IPS-18c (cell line): ENCODE data around the gene RSPO3.
"Not testable (repeated sequence)": the region's sequence is repeated elsewhere in the genome, so short reads cannot be mapped to it uniquely, and the experiment has no call there.

Source experiments
- H3K4me3 ChIP-seq: 2 replicates; pipeline ENCODE4 v1.7.0; 2013; ENCODE audit warnings: low read depth, mild to moderate bottlenecking, low read length, moderate library complexity; ENCODE audit not compliant: insufficient read depth
- H3K9me3 ChIP-seq: one replicate; pipeline ENCODE4 v1.6.1; 2013; ENCODE audit warnings: mild to moderate bottlenecking, low read length, moderate library complexity; ENCODE audit not compliant: control insufficient read depth, insufficient read depth

The RSPO3 gene

DNA sequence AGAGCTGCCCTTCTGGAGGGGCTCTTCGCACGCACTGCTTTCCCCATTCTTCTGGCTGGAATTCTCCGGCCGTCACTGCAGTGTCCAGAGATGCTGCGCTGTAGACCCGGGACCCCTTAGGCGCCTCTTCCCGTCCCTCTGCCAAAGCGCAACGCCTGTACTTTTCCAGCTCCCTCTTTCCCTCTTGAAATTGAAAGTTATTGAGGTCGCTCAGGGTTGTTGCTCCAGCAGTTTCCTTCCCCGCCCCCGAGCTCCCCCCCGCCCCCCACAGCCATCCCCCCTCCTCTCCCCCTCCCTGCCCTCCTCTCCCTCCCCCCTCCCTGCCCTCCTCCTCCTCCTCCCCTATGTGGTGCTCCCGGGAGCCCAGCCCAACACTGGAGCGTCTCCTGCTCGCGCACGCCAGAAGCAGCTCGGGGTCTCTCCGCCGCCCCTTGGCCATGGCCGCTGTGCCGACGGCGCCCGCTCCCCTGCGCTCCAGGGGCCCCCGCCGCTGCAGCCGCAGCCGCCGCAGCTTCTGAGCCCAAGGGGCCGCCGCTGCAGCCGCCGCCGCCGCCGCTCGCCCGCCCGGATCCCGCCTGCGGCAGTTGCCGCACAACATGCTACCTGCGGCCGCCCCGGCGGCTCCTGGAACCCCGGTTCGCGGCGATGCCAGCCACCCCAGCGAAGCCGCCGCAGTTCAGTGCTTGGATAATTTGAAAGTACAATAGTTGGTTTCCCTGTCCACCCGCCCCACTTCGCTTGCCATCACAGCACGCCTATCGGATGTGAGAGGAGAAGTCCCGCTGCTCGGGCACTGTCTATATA, at the start of gene RSPO3:
TSS of gene RSPO3 (plus strand) at position 374 of the 804 bp plus-strand sequence. CDS start 522 bp downstream, outside the sequence.
- peak within 1 kb of the TSS; percentile 61 for H3K4me3 ChIP-seq
- peaks cover 2% of the 10 kb centered on the region for H3K9me3 ChIP-seq

DNA sequence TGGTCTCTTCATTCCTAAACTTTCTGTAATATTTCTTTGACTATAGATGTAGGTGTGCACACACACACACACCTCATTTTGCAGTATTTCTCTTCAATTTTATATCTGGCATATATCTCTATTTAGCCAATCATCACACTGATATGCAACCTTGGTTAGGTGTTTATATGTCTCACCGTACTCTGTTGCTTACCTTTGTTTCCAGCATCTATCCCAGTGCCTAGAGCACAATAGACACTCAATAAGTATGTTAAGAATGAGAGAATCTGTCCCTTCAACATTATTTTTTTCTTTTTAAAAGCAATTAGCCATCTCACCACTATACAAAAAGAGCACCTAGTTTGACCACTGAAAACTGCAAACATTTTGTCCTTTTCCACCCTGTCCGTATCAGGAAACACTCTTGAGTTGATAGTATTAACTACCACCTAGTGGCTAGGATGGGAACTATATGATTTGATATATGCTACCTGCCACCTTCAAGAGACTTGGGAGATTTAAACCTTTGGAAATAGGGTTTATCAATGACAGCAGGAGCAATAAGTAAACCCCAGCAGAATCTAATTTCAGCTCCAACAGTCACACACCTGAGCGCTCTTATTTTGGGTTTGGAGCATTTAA, 48.7 kb upstream of the RSPO3 start:
- no peak overlapping the region for H3K4me3 ChIP-seq
- no peaks in the 10 kb centered on the region for H3K9me3 ChIP-seq

DNA sequence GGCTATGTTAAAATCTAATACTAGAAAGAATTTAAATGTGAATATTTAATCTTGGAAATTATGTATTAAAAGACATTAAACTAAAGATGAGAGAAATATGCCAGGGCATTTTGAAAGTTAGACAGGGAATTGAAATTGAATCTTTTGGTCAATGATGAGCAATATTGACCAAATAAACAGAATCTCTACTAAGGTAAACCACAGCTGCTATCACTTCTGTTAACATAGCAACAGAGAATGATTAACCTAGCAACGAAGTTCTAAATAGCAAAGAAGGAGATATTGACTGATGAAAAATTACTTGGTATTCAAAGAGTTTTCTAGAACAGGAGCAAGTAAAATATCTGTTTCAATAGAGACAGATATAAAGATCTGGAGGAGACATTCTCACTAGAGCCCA, 45.2 kb upstream of the RSPO3 start:
- Histone ChIP-seq H3K4me3 (no peak overlapping the region), H3K9me3 (no peaks in the 10 kb centered on the region)

DNA sequence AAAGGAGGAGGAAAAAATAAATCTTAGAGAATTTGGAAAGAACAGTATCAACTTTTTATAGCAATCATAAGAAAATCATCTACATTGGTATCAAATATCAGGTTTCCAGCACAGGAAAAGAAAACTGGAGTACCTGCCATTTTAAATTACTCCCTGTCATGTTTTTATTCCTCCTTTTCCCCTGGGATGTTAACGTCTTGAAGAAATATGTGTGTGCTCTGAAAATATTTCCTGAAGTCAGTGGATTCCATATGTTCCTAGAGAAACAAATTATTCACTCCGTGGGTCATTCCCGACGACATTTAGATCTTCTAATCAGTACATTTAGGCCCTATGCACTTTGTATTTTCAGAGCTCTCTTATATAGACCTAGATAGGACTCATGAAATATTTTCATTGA, 42.0 kb upstream of the RSPO3 start:
- H3K9me3 ChIP-seq = no peaks in the 10 kb centered on the region
- no peak overlapping the region for H3K4me3 ChIP-seq

- no peaks in the 10 kb centered on the region for H3K9me3 ChIP-seq
These were observed 40.6 kb upstream of the RSPO3 start for GRCh38 chr6:127077886-127078285.

DNA sequence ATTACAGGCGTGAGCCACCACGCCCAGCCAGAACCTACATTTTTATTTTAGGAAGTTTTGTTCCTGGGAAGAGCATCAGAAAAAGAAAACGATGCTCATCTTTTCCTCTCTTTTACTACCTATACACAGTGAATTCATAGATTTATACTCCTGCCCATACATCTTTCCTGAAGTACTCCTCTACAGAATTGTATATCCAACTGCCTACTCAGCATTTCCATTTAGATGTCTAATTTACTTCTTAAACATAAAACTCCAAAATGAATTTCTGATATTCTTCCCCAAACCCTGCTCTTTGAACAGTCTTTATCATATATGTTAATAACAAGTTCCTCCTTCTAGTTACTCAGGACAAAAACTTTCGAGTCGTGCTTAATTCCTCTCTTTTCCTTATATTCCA, 39.8 kb upstream of the RSPO3 start:
- Histone ChIP-seq H3K4me3 (no peak overlapping the region), H3K9me3 (no peaks in the 10 kb centered on the region)

More at GRCh38 chr6:127077886-127078285, 40.6 kb upstream of the RSPO3 start:
- no peak overlapping the region for H3K4me3 ChIP-seq

GRCh38 chr6:127079681-127080080, 38.8 kb upstream of the RSPO3 start:
- Histone ChIP-seq H3K9me3 (no peaks in the 10 kb centered on the region), H3K4me3 (no peak overlapping the region)

DNA sequence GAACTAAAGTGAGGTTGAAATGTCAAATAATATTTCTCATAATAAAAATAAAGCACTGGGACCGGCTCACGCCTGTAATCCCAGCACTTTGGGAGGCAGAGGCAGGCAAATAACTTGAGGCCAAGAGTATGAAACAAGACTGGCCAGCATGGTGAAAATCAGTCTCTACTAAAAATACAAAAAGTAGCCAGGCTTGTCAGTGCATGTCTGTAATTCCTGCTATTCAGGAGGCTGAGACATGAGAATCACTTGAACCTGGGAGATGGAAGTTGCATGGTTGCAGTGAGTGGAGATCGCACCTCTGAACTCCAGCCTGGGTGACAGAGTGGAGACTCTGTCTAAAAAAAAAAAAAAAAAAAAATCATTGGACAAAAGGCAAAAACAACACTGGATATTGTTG, 38.4 kb upstream of the RSPO3 start:
- Histone ChIP-seq H3K9me3 (no peaks in the 10 kb centered on the region), H3K4me3 (no peak overlapping the region)

DNA sequence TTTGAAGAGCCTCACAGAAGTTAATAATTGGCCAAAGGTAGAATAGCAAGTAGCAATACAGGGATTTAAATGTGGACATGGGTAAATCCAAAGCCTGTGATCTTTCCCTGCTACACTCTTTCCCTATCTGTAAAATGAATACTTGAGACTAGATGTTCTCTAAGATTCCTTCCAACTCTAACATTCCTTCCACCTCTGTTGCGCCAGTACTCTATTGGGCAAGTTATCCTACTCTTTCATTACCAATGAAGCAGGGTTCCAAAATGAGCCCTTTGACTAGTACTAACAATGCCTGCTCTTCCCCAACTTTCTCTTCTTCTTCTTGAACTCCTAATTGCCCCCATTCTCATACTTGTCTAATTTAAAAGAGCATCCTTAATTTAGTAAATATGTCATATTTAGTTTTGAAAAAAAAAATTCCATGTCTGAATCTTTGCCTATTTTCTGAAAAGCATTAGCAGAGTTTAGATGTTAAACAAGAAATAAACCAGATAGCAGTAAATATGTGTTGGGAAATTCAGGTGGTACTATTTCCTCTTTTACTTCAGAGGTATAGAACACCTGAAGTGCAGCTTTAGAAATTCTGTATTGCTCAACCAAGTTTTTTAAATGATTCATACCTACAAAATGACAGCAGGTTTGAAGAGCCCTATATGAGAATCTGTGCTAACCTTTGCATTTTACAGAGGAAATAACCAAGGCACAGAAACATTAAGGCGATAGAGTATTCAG, 35.1 kb upstream of the RSPO3 start:
- Histone ChIP-seq H3K4me3 (no peak overlapping the region), H3K9me3 (no peaks in the 10 kb centered on the region)

DNA sequence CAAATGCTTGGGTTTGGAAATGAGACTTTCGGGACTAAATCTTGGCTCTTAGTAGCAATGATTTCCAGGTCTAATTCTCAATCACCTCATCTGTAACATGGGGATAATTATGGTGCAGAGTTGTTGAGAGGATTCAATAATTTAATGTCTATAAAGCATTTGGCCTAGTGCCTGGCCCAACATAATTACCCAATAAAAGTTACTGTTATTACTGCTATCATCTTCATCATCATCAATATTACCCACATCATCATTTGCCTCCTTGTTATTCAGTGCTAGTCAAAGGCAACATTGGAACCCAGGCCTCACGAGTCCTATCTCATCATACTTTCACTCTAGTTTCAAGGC, 34.5 kb upstream of the RSPO3 start:
- no peak overlapping the region for H3K4me3 ChIP-seq
- no peaks in the 10 kb centered on the region for H3K9me3 ChIP-seq

GRCh38 chr6:127085181-127085580, 33.3 kb upstream of the RSPO3 start:
- Histone ChIP-seq H3K9me3 (no peaks in the 10 kb centered on the region), H3K4me3 (no peak overlapping the region)

- Histone ChIP-seq H3K4me3 (no peak overlapping the region), H3K9me3 (no peaks in the 10 kb centered on the region)
These were observed 28.4 kb upstream of the RSPO3 start for GRCh38 chr6:127090051-127090450.

GRCh38 chr6:127092466-127092865, 26.0 kb upstream of the RSPO3 start:
- Histone ChIP-seq H3K4me3 (no peak overlapping the region), H3K9me3 (no peaks in the 10 kb centered on the region)

DNA sequence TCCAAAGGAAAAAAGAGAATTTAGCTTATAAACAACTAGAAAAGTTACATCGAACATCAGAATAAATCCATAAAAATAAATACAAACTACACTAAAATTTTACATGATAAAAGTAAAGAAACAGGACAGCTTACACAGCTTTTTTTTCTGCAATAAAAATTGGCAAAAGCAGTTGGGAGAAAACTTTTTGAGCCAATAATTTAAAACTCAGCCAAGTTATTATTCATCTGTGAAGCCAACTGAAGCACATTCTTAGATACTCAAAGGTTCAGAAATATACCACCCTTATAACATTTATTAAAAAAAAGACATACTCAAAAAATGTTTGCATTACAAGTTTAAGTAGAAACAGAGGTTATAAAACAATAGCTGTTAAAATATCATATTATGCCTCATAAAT, 23.7 kb upstream of the RSPO3 start:
- Histone ChIP-seq H3K9me3 (no peaks in the 10 kb centered on the region), H3K4me3 (no peak overlapping the region)

GRCh38 chr6:127096167-127096566, 22.3 kb upstream of the RSPO3 start:
- no peaks in the 10 kb centered on the region for H3K9me3 ChIP-seq
- no peak overlapping the region for H3K4me3 ChIP-seq

DNA sequence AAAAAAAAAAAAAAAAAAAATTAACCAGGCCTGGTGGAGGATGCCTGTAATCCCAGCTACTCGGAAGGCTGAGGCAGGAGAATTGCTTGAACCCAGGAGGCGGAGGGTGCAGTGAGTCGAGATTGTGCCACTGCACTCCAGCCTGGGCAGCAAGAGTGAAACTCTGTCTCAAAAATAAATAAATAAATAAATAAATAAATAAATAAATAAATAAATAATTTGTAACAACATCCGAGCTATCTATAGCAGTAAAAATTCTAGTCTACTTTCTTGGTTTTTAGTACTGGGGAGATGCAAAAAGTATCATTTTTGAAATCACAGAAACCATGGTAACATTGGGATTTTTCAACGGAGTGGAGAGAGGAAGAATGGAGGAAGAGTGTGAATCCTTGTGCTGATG, 21.0 kb upstream of the RSPO3 start:
- H3K9me3 ChIP-seq, H3K4me3 ChIP-seq: not testable (repeated sequence)

DNA sequence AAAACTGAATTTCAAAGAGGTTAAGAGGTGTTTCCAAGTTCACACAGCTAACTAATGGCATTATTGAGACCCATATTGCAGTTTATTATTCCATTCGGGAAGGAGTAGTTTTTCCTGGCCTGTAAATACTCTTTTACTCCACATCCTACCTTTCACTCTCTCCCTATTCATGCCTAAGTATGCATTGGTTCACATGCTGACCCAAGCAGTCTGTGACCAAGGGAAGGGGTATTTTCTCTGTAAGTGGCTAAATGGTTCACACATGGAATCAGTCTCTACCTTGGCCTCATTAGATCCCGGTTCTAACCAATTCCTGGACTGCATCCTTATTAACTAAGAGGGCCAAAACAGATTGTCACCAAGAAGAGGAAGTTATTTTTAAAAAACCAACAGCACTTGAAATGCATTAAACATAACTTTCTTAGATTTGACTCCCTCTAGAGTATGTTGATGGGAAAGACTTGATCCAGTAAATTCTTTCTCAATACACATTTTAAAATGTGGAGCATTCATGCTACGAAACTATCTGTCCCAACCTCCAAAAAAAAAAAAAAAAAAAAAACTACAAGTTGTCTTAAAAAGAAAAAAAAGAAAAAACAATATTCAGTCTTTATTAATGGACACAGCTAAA, 17.8 kb upstream of the RSPO3 start:
- H3K4me3 ChIP-seq = no peak overlapping the region
- no peaks in the 10 kb centered on the region for H3K9me3 ChIP-seq

GRCh38 chr6:127102299-127102698, 16.2 kb upstream of the RSPO3 start:
- Histone ChIP-seq H3K9me3 (no peaks in the 10 kb centered on the region), H3K4me3 (no peak overlapping the region)
